ENCODE measurements around the gene PACRG.

GRCh38 chr6:163099621-163100171 is 371.9 kb downstream of the PACRG start:
- TF ChIP-seq EZH2phosphoT487 (IDR thresholded peaks at IDR 0.05; ENCODE audit: unreplicated experiment) (no peak), CTCF (conservative IDR thresholded peaks at IDR 0.05; ENCODE audit: low read depth in 2 of 2) (no peak), REST (IDR thresholded peaks at IDR 0.05; ENCODE audit: unreplicated experiment) (no peak), EZH2 (IDR thresholded peaks at IDR 0.05; ENCODE audit: low read depth, unreplicated experiment) (no peak), POLR2AphosphoS5 (IDR thresholded peaks at IDR 0.05; ENCODE audit: low read depth) (no peak), JUNB (IDR thresholded peaks at IDR 0.05; ENCODE audit: unreplicated experiment) (no peak), CREB1 (CRISPR knock-in tag; IDR thresholded peaks at IDR 0.05; ENCODE audit: low read depth) (no peak), ZNF331 (CRISPR knock-in tag; IDR thresholded peaks at IDR 0.05; ENCODE audit: low read depth) (no peak), ETS1 (IDR thresholded peaks at IDR 0.05) (no peak)
